ENCODE data around the gene PRKCA. TPM values are rescaled to one million over a fixed set of nuclear protein-coding genes. Genes with fewer than 3 reads are reported as not detected.

Gene PRKCA
- total and polyA plus RNA-seq, 2 of the 13 experiments (the other 11 are each of a cell fraction or from before 2014, with no cell fraction given), result 18.5 to 21.5 TPM

- TF ChIP-seq ZNF598 (CRISPR knock-in tag; IDR thresholded peaks at IDR 0.05; ENCODE audit: borderline replicate concordance), result no peak
- no peak for TF ChIP-seq NONO (IDR thresholded peaks at IDR 0.05)
- no peak for TF ChIP-seq NONO (CRISPR knock-in tag; conservative IDR thresholded peaks at IDR 0.05)
- TF ChIP-seq ZNF660 (CRISPR knock-in tag; IDR thresholded peaks at IDR 0.05; ENCODE audit: borderline replicate concordance, low read depth), result no peak
Observed at GRCh38 chr17:66813296-66813695, 510.9 kb downstream of the PRKCA start (continued).

- no peaks in the 10 kb centered on the region for H3K36me3 ChIP-seq (replicated peaks in 1 of 2; ENCODE audit: control insufficient read depth in 1 of 2, insufficient read depth in 2 of 2, low read length in 2 of 2)
- H3K79me2 ChIP-seq (ENCODE audit: insufficient read depth, low read length), result no peaks in the 10 kb centered on the region
- intact Hi-C loops (cut with micrococcal nuclease; ENCODE audit: unreplicated experiment) (no loop called here), in situ Hi-C loops (cut with HindIII; ENCODE audit: extremely low pct_ligation_motif_present, low pct_unique_long_range_greater_than_20kb) (no loop called here)
- peaks cover 12% of the 10 kb centered on the region for H3K9me3 ChIP-seq (ENCODE audit: low read length)
- WGBS (ENCODE audit: low lambda C conversion rate), result 56% methylated on average over 6 of the region's 6 CpGs
- ChIA-PET POLR2A (no interaction called here), CTCF (ENCODE audit: low intra/inter-chr PET ratio, low total read pairs) (no interaction called here)
- no peak overlapping the region for H3K9ac ChIP-seq (ENCODE audit: insufficient read depth, low read depth, low read length)
- H3K4me2 ChIP-seq (ENCODE audit: low read depth, low read length), result no peak overlapping the region
- ATAC-seq (no peak), FAIRE-seq (no peak), DNase-seq (ENCODE audit: low spot score) (no peak)
- no peaks in the 10 kb centered on the region for H3K27me3 ChIP-seq (ENCODE audit: control insufficient read depth in 1 of 2, insufficient read depth in 2 of 2, low read length in 2 of 2)
- no peak overlapping the region for H2AFZ ChIP-seq (ENCODE audit: low read length)
- no peaks in the 10 kb centered on the region for H4K20me1 ChIP-seq (ENCODE audit: insufficient read depth, low read length)
- BruUV-seq (replicated peaks), result no TSS peak
- H3K4me3 ChIP-seq (replicated peaks in 1 of 3; ENCODE audit: insufficient read depth in 1 of 3, low read depth in 2 of 3, low read length in 3 of 3), result no peak overlapping the region
- H3K27ac ChIP-seq (ENCODE audit: extremely low read length, insufficient read depth, low read length), result no peak overlapping the region
- H3K4me1 ChIP-seq (ENCODE audit: insufficient read depth, low read length), result peaks cover 18% of the 10 kb centered on the region
- no peak for TF ChIP-seq ISX (CRISPR knock-in tag; conservative IDR thresholded peaks at IDR 0.05)
- no peak for TF ChIP-seq PRMT3 (CRISPR knock-in tag; IDR thresholded peaks at IDR 0.05; ENCODE audit: borderline replicate concordance, low read depth)
- TF ChIP-seq MED13 (CRISPR knock-in tag; IDR thresholded peaks at IDR 0.05), result no peak
- no peak for TF ChIP-seq BCL6 (CRISPR knock-in tag; IDR thresholded peaks at IDR 0.05)
- no peak for TF ChIP-seq ZNF646 (CRISPR knock-in tag; IDR thresholded peaks at IDR 0.05)
- no peak for TF ChIP-seq DRAP1 (CRISPR knock-in tag; IDR thresholded peaks at IDR 0.05)
- no peak for TF ChIP-seq ZNF737 (CRISPR knock-in tag; IDR thresholded peaks at IDR 0.05; ENCODE audit: borderline replicate concordance)
- no peak for TF ChIP-seq KDM5B (CRISPR knock-in tag; IDR thresholded peaks at IDR 0.05; ENCODE audit: borderline replicate concordance)
- TF ChIP-seq ZNF101 (CRISPR knock-in tag; IDR thresholded peaks at IDR 0.05; ENCODE audit: borderline replicate concordance, low read depth), result no peak
- TF ChIP-seq FOXM1 (CRISPR knock-in tag; IDR thresholded peaks at IDR 0.05), result no peak
- no peak for TF ChIP-seq FOXP1 (IDR thresholded peaks at IDR 0.05)
- TF ChIP-seq FOXP1 (CRISPR knock-in tag; IDR thresholded peaks at IDR 0.05), result no peak
- TF ChIP-seq CTCF (CRISPR knock-in tag; IDR thresholded peaks at IDR 0.05), result no peak
Observed at GRCh38 chr17:66814026-66814425, 511.6 kb downstream of the PRKCA start.

All from HepG2 (cell line).